Right cardiac atrium (tissue), 5 donors: ENCODE measurements around the gene RBFOX2. TPM values are rescaled to one million over a fixed set of nuclear protein-coding genes. Genes with fewer than 3 reads are reported as not detected.
A peak's percentile ranks its signal among the peaks of the same experiment; 100 is the strongest.

Source experiments
- ATAC-seq, 2 donors: fragments of 200-7000 bp; cut with Tn5 transposase; one replicate each; pipeline versions ENCODE4 v1.8.0 to v1.9.1; 2020; ENCODE audit warnings: moderate library complexity in 2 of 2, mild to moderate bottlenecking in 1 of 2
- DNase-seq, 3 donors: peaks; one replicate each; pipeline ENCODE4 v3.0.0-alpha.2; 2020
- H3K27ac ChIP-seq: one replicate; pipeline ENCODE4 v1.5.1; 2013; ENCODE audit warnings: mild to moderate bottlenecking, low read length, control low read depth, moderate library complexity
- H3K27me3 ChIP-seq: one replicate; pipeline ENCODE4 v1.6.1; 2013; ENCODE audit not compliant: control insufficient read depth, insufficient read depth
- H3K4me1 ChIP-seq: one replicate; pipeline ENCODE4 v1.6.1; 2013; ENCODE audit warnings: low read length; ENCODE audit not compliant: control insufficient read depth, insufficient read depth
- H3K4me3 ChIP-seq: one replicate; pipeline ENCODE4 v1.5.1; 2013; ENCODE audit warnings: low read length, control low read depth
- H3K9me3 ChIP-seq: one replicate; pipeline ENCODE4 v1.6.1; 2013; ENCODE audit warnings: low read length; ENCODE audit not compliant: control insufficient read depth
- WGBS: extraction: QIAGEN DNeasy Blood & Tissue Kit; methylation state at CpG from one replicate; pipeline ENCODE4 v1.1.7; 2013; 5-methylcytosine and 5-hydroxymethylcytosine counted together
- intact Hi-C, 4 donors: fragments of 100-400 bp; cut with DNase I; formaldehyde crosslinking; loops; one replicate each; pipeline versions ENCODE4 v1.11.0 to v1.14.0; 2022 to 2023
- polyA plus RNA-seq: library from polyadenylated mRNA; stranded (reverse); fragments of 200-250 nt; gene quantifications from one replicate; pipeline ENCODE4 v1.2.3, GENCODE V29; 2013
- total RNA-seq, 4 donors: library from RNA; stranded (reverse); fragmentation: NEBNext Ultra II Directional; extraction: Animal tissue kit (Norgen Biotek cat#: 25700); gene quantifications; one replicate each; pipeline ENCODE4 v1.2.1, GENCODE V29; 2021
- donor health status: healthy with polysubstance abuse.
- donor health status: DM: no; HTN: yes; CAD: no.
- donor health status: DM: no; HTN: no; CAD: no.
- donor health status: DM: no; HTN: yes; CAD: no; lungs with severe emphysema.
- donor health status: DM: yes; HTN: yes; CAD: no.

Gene RBFOX2
- total and polyA plus RNA-seq, 5 donors: 36.7 to 89.8 (median 73.6) TPM

- Histone ChIP-seq H3K27ac (no peak overlapping the region), H3K4me3 (no peak overlapping the region), H3K9me3 (no peaks in the 10 kb centered on the region), H3K27me3 (no peaks in the 10 kb centered on the region), H3K4me1 (peaks cover 5% of the 10 kb centered on the region)
- WGBS: 92% methylated on average over 5 of the region's 5 CpGs
- intact Hi-C loops: no loop called here
- DNase-seq (no peak), ATAC-seq (no peak)
These were observed 159.7 kb downstream of the RBFOX2 start for GRCh38 chr22:35868938-35869337.

DNA sequence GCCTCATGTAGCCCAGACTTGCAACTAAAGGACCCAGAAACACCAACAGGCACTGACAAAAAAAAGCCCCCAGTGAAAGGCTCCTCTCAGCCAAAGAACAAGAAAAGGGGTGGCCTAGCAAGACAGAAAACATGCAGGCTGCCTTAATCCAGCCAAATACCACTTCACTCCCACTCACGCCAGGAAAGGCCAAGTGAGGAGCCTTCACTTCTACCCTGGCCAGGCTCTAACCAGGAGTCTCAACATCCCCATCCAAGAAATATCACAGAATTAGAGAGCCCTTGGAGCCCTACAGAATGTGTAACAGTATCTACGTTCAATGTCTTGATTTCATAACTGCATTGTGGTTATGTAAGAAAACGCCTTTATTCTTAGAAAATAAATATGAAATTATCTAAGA lies 162.0 kb downstream of the RBFOX2 start:
- intact Hi-C loops: no loop called here
- H3K4me3 ChIP-seq: no peak overlapping the region
- DNase-seq: no peak
- H3K27me3 ChIP-seq: no peaks in the 10 kb centered on the region
- H3K27ac ChIP-seq: no peak overlapping the region
- 43% methylated on average over 3 of the region's 3 CpGs for WGBS
- H3K9me3 ChIP-seq: no peaks in the 10 kb centered on the region
- peak; percentile 53 to 54 for ATAC-seq
- H3K4me1 ChIP-seq: peaks cover 3% of the 10 kb centered on the region

DNA sequence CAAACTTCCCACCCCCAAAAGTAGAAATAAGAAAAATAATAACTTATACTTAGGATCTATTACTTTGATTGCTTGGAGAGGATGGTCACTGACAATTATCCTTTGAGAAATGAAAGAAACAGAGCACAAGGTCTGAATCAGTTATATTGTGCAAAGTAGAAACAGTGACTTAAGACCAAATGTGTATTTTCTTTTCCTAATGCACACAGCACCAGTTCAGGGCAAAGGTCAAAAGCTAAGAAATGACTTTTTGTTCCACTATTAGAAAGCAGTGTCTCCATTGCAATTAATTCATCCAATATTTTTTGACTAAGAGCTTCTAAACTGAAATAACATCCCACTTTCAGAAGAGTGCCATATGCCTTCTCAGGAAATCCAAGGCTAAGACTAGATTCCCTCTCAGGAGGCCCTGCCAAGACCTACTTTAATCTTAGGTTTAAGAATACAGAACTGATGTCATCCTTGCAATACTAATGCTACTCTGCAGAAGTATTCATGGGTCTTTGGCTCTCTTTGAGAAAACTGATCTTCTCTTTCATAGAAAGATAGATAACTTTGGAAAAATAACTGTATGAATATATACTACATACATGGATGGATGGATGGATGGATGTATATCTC lies 164.0 kb downstream of the RBFOX2 start:
- Histone ChIP-seq H3K9me3 (no peaks in the 10 kb centered on the region), H3K27ac (no peak overlapping the region), H3K27me3 (no peaks in the 10 kb centered on the region), H3K4me3 (no peak overlapping the region), H3K4me1 (peaks cover 3% of the 10 kb centered on the region)
- DNase-seq (no peak), ATAC-seq (no peak)
- intact Hi-C loops: no loop called here

GRCh38 chr22:35863432-35863831 lies 165.2 kb downstream of the RBFOX2 start:
- intact Hi-C loops: no loop called here
- Histone ChIP-seq H3K9me3 (no peaks in the 10 kb centered on the region), H3K27me3 (no peaks in the 10 kb centered on the region), H3K4me3 (no peak overlapping the region), H3K4me1 (peaks cover 3% of the 10 kb centered on the region), H3K27ac (no peak overlapping the region)
- DNase-seq (no peak), ATAC-seq (peak in 1 of 2 donors; percentile 34)
- WGBS: 68% methylated on average over 5 of the region's 5 CpGs

DNA sequence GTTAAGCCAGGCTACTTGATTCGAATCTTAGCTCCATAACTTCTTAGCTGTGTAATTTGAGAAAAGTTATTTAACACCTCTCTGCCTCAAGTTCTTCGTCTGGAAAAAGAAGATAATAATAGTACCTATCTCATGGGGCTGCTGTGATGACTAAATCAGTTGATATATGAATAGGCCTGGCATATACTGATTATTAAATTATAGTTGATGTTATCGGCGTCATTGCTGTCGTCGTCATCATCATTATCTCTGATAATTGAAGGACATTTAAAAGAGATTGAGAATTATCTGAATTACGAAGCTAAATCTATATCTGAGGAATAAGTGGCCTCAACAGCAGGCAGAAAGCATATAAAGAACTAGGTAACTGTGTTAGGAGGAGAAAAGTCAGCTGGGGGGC lies 165.9 kb downstream of the RBFOX2 start:
- Histone ChIP-seq H3K27ac (no peak overlapping the region), H3K27me3 (no peaks in the 10 kb centered on the region), H3K4me1 (peaks cover 3% of the 10 kb centered on the region), H3K9me3 (no peaks in the 10 kb centered on the region), H3K4me3 (no peak overlapping the region)
- ATAC-seq: no peak
- intact Hi-C loops: no loop called here
- DNase-seq: no peak
- 60% methylated on average over 7 of the region's 7 CpGs for WGBS

GRCh38 chr22:35861451-35861850 lies 167.2 kb downstream of the RBFOX2 start:
- ATAC-seq (no peak), DNase-seq (no peak)
- peaks cover 4% of the 10 kb centered on the region for H3K4me1 ChIP-seq
- no peaks in the 10 kb centered on the region for H3K27me3 ChIP-seq
- 89% methylated on average over 4 of the region's 4 CpGs for WGBS
- intact Hi-C loops: no loop called here
- H3K9me3 ChIP-seq: no peaks in the 10 kb centered on the region
- H3K4me3 ChIP-seq: no peak overlapping the region
- no peak overlapping the region for H3K27ac ChIP-seq

- no peak for ATAC-seq
- DNase-seq: no peak
- intact Hi-C loops: no loop called here
- no peak overlapping the region for H3K27ac ChIP-seq
- no peaks in the 10 kb centered on the region for H3K27me3 ChIP-seq
- 59% methylated on average over 3 of the region's 3 CpGs for WGBS
- no peak overlapping the region for H3K4me3 ChIP-seq
- peaks cover 4% of the 10 kb centered on the region for H3K4me1 ChIP-seq
- H3K9me3 ChIP-seq: no peaks in the 10 kb centered on the region
These were observed 167.8 kb downstream of the RBFOX2 start for GRCh38 chr22:35860837-35861236.

DNA sequence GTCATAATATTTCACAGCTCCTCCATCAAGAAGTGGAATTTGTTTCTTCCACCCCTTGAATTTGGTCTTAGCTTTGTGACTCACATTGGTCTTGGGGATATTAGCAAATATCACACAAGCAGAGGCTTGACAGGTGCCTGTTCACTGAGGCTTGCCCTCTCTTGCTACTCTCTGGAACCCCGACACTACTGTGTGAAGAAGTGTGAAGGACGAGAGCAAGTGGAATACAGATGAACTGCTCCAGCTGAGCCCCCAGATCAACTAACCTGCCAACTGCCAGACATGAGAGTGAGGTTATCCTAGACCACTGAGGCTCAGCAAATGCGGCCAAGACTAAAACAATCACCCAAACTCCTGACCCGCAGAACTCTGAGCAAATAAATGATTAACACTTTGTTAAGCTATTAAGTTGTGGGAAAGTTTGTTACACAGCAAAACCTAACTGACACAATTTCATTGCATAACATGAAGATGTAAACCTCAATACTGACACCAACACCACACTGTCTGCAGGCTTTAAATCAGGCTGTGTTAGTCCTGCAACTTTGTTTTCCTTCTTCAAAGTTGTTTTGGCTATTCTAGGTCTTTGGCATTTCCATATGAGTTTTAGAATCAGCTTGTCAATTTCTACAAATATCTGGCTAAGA lies 168.4 kb downstream of the RBFOX2 start:
- Histone ChIP-seq H3K27me3 (no peaks in the 10 kb centered on the region), H3K4me1 (peaks cover 6% of the 10 kb centered on the region), H3K4me3 (no peak overlapping the region), H3K9me3 (no peaks in the 10 kb centered on the region), H3K27ac (no peak overlapping the region)
- WGBS: 87% methylated on average over 4 of the region's 4 CpGs
- DNase-seq: no peak
- intact Hi-C loops: no loop called here
- ATAC-seq: no peak

DNA sequence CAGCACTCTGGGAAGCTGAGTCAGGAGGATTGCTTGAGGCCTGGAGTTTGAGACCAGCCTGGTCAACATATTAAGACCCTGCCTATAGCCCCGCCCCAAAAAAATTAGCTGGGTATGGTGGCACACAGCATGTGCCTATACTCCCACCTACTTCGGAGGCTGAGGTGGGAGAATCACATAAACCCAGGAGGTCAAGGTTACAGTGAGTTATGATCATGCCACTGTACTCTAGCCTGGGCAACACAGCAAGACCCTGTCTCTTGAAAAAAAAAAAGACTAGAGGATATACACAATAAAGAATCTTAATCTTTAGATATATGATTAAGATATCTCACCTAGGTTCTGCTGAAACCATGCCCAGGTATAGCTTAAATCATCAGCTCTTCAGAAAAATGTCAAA lies 174.3 kb downstream of the RBFOX2 start:
- DNase-seq: no peak
- no peak overlapping the region for H3K4me3 ChIP-seq
- H3K27ac ChIP-seq: no peak overlapping the region
- ATAC-seq: no peak
- 96% methylated on average over 2 of the region's 2 CpGs for WGBS
- H3K4me1 ChIP-seq: peaks cover 5% of the 10 kb centered on the region
- H3K9me3 ChIP-seq: no peaks in the 10 kb centered on the region
- no peaks in the 10 kb centered on the region for H3K27me3 ChIP-seq
- intact Hi-C loops: no loop called here

DNA sequence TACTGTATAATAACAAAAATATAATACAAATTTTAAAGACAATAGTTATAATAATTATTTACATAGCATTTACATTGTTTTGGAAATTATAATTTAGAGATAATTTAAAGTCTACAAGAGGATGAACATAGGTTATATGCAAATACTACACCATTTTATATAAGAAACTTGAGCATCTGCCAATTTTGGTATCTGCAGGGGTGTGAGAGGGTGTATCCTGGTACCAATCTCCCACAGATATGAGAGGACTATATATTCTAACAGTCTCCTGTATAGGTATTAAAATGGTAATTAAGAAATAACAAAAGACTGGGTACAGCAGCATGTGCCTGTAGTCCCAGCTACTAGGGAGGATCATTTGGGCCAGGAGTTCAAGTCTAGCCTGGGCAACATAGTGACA lies 176.5 kb downstream of the RBFOX2 start:
- no peaks in the 10 kb centered on the region for H3K27me3 ChIP-seq
- H3K4me1 ChIP-seq: peaks cover 4% of the 10 kb centered on the region
- DNase-seq: no peak
- intact Hi-C loops: no loop called here
- no peak for ATAC-seq
- no peaks in the 10 kb centered on the region for H3K9me3 ChIP-seq
- H3K27ac ChIP-seq: no peak overlapping the region
- no peak overlapping the region for H3K4me3 ChIP-seq

- Histone ChIP-seq H3K4me1 (peaks cover 4% of the 10 kb centered on the region), H3K27ac (no peak overlapping the region), H3K27me3 (no peaks in the 10 kb centered on the region), H3K4me3 (no peak overlapping the region), H3K9me3 (no peaks in the 10 kb centered on the region)
- intact Hi-C loops: no loop called here
- DNase-seq (no peak), ATAC-seq (no peak)
- WGBS: 78% methylated on average over 5 of the region's 5 CpGs
These were observed 177.8 kb downstream of the RBFOX2 start for GRCh38 chr22:35850831-35851230.

DNA sequence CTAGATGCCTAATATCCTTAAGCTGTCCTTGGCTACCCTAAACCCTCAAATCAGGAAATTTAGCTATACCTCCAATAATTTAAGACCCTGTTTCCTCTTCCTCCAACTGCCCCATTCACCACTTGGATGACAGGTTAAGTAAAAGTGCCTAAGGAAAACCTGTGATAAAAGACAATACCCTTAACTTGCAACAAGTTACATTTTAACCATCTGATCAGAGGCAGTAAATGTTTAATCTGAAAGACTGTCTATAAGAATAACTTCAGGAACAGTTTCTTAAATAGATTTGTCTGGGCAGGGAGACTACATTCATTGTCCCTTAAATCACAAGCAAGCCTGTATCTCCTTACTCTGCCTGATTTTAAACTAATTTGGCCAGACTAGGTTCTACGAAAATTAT lies 181.8 kb downstream of the RBFOX2 start:
- DNase-seq (no peak), ATAC-seq (no peak)
- WGBS: 68% methylated on average over 1 of the region's 1 CpG
- Histone ChIP-seq H3K4me3 (no peak overlapping the region), H3K27ac (no peak overlapping the region), H3K9me3 (no peaks in the 10 kb centered on the region), H3K27me3 (no peaks in the 10 kb centered on the region), H3K4me1 (peaks cover 2% of the 10 kb centered on the region)
- intact Hi-C loops: loop anchor here in 2 of 4 donors (10.0 kb wide), 1 partner anchor 68 kb away; no protein-coding TSS in a partner anchor
